ENCODE results near the gene LHX4.

LHX4 gene

DNA sequence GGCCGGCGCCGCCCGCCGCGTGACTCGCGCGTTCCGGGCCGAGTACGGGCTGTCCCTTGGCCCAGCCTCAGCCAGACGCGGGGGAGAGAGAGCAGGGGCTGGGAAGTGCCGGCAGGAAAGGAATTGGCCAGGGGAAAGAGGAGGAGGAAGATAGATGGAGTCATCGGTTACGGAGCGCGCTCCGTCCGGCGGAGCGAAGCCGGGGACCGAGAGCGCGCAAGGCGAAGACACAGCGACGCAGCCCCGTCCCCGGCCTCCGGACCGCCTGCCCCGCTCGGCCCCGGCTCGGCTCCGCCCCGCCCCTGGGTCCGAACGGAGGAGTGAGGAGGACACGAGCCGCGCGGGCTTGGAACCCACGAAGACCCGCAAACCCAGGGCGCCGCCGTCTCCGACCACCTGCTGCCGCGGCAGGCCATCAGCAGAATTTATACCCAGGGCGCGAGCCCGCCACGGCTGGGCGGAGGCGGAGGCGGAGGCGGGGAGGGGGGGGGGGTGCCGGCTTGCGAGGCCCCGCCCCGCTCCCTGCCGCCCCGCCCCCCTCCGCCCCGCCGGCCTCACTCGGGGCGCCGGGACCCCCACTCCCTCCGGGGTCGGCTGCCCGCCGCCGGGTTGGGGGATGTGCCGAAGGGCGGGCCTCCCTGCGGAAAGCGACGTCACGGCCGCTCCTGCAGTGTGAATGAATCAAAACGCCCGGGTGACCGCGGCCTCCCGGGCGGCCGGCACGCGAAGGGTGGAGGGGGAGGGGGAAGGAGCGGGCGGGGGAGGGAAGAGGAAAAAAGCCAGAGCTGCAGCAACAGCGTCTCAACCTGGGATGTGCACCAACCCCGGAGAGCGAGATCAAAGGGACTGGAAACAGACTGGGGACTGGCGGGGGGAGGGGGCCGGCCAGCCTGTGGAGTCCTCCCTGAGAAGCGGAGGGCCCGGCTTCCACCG is at the start of gene LHX4:
Gene LHX4, plus strand, starts transcription at position 782 of the 933 bp plus-strand sequence. CDS start 266 bp downstream, outside the sequence.
- DNase-seq (ENCODE audit: low read depth) = no peak

DNA sequence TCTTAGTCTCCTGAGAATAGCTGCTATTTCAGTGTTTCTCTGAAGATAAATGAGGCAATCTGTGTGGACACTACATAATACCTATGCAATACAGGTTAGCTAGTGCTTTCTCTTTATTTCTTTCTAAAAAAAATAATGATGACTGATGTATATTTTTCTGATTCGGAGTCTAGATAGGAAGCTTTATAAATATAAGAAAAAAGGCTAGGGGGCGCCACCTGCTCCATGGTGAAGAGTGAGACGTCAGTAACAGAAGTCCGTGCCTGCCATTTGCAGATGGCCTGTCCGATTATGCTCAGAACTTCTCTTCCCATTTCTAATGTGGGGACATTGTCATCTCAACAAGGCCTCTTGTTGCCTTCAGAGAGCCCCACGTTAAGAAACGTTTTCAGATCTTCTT is 49.0 kb upstream of the LHX4 start:
- DNase-seq (ENCODE audit: low read depth) = no peak

DNA sequence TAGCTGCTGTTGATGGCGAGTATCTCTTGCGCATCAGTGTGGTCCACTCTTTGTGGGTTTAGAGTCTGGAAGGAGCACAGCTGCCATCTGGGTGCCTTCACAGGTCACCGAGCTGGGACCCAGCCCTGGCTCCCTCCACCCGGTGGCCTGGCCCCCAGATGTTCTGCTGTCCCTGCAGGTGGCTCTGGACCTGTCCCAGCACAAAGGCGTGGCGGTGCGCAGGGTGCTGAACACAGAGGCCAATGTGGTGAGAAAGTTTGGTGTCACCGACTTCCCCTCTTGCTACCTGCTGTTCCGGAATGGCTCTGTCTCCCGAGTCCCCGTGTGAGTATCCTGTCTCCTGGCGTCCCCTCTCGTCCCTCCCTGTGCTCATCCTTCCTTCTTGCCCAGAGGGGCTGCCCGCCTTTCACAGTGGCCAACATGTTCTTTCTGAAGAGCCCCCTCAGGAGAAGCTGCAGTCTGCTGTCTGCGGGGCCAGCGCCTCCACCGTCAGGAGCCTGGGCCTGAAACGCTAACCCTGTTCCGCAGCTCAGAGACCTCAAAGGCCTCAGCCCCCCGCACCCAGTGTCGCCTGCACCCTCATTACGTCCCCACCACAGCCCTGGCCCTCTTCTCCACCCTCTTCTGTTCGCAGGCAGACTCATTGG is 47.9 kb upstream of the LHX4 start:
- no peak for DNase-seq (ENCODE audit: low read depth)

DNA sequence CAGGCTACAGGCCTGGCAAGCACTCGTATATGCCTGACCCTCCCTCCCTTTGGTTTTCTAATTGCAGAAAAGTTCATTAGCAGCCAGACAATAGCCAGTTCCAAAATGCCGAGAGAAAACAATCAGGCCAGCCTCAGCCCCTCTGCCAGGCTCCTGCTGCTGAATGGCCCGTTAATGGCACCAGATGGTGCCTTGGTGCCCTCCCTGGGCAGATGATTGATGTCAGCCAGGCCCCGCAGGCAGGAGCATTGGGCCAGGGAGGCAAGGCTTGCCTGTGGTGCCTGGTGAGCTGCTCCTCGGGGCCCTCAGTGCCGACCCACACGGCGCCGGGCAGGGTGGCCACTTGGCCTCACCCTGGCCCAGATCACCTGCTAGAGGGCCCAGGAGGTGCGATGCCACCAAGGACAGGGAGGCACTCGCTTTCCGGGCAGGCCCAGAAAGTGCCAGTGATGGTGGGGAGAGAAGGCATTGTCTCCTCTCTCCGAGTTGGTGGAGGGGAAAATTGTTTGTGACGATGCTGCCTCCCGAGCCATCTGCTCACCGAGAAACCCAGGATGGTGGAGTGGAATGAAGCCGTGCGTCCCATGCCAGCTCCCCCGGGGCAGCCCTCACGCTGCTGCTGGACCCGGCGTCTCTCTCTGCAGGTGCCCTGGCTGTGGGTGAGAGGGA is 47.3 kb upstream of the LHX4 start:
- DNase-seq (ENCODE audit: low read depth) = no peak

DNA sequence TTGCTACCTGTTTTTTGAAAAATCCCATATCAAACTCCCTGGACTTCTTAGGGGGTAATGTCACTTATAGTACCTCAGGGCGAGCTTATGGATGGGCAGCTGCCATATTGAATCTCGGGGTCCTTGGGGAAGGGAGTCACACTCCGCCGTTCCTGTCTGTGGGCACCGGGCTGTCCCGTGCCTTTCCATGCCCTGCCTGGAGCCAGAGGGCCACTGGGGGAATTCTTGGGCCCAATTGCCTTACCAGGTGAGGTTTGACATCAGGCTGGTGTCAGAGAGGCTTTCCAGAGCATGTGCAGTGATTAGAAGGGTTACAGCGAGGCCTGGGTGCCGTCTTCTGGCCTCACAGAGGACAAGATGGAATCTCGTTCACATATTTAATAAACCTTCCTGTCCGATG is 46.6 kb upstream of the LHX4 start:
- DNase-seq (ENCODE audit: low read depth) = no peak

DNA sequence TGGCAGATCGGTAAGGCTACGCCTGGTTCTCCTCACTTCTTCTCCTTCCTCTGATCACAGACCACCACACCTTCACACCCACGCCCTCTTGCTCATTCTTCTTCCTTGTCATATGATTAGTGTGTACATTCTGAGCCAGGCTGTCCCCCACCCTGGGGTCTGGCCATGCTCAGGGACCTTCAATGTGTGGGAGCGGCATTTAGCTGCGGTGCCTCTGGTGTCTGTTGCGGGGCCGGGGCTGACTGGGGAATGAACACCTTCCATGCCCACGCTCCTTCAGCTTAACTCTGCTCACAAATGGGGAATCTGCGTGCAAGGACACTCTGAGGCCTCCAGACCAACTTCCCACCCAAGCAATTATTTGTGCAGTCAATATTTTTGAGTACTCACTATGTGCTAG is 46.0 kb upstream of the LHX4 start:
- DNase-seq (ENCODE audit: low read depth) = no peak

DNA sequence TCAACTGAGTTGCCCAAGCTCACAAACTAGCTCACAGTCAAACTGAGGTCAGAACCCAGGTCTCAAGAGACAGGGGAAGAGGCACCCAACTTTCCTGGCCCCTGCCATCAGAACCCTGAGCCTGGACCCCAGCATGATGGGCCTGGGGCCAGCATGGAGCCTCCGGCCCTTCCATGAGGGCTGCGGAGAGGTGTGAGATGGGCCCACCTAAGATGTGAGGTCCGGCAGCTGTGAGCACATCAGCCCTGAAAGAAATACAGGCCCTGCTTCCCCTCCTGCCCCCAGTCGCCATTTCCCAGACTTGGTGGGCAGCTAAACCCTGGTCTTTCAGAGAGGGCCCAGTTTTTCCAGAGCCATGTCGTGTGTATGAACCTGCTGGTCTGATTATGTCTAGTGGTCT is 44.8 kb upstream of the LHX4 start:
- no peak for DNase-seq (ENCODE audit: low read depth)

DNA sequence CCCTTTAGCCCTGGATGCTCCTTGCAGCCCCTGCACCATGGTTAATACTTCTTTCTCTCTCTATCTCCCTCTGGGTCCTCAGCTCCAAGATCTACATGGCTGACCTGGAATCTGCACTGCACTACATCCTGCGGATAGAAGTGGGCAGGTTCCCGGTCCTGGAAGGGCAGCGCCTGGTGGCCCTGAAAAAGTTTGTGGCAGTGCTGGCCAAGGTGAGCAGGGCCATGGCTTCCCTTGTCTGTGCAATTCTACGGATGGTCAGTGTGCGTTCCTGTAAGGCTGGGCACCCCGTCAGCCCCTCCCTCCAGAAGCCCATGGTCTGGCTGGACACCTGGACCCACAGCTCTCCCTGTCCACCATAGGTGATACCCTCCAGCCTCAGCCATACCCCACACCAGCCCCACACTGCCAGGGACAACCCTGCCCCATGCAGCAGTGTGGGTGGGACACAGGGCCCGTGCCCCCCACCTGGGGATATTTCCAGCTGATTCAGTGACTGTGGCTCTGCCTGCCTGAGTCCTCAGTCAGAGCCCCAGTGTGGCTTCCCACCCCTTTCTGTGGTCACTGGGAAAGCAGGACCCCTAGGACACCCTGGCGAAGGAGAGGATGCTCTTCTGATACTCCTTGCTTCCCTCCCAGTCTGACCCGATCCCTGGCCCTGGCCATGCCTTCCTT is 44.0 kb upstream of the LHX4 start:
- DNase-seq (ENCODE audit: low read depth) = no peak

DNA sequence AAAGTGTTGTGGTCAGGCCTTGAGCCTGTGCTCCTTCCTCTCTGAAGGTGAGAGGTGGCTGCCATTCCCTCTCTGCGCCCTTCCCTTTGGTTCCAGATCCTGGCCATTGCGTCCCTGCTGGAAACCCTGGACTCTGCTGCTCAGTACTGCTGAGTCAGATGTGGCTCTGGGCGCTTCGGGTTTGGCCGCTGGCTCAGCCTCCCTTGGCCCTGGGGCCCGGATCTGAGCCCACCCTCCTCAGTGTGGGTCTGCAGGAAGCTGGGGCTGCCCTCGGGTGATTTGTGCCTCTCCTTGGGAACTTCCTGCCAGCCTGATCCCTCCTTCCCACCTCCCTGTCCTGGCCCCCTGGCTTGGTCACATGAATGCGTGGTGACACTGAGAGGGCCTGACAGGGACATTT is 43.2 kb upstream of the LHX4 start:
- no peak for DNase-seq (ENCODE audit: low read depth)

DNA sequence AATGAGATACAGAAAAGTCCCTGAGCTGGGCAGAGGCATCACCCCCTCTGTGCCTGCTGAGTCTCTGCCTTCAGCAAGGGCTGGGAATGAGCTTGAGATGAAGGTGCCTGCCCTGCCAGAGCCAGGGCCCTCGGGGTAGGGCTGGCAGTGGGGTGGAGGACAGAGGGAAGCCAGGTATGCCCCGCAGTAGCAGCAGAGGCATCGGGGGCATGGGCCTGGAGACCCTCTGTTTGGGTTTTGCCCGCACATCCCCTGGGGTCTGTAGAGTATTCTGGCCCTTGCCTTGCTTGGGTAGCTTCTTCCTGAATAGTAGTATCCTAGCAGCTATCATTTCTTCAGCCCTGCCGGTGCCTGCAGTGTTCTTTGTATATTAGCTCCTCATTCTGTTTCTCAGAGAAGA is 42.4 kb upstream of the LHX4 start:
- DNase-seq (ENCODE audit: low read depth) = no peak

DNA sequence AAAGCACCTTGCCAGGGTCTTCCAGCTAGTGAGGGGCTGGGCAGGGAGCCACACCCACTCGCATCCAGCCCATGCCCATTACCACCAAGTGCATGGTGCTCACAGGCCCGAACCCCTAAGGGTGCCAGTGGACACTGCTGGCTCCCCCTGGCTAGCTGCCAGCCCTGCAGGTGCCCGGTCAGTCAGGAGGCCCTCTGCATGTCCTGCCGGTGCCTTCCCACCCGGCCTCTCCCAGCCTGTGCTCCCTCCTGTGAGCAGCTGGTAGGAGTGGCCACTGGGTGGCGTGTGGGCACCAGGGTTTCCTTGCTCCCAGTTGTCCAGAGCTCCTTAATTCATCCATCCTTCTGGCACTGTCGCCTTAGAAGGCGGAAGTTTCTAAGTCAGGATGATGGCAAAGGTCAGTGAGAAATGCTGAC is 42.0 kb upstream of the LHX4 start:
- no peak for DNase-seq (ENCODE audit: low read depth)

DNA sequence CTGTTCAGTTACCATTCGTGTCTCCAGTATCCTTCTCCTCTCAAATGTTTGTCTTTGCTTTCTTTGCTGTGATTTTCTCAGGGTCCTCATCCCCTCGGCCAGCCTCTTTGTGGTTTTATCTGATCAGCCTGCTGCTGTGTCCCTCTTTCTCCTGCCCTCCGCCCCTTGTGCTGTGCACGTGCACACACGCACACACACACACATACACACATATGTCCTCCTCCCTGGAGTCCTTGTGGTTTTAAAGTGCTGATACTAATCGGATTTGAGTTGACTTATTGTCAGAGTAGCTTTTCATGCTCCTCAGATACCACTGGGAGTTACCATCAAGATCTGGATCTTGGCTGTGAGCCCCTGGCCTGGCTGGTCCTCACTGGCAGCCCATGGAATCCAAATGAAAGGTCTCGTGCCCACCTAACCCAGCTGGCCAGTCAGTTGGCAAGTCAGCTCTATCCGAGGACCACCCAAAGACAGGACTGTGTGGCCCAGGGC is 41.3 kb upstream of the LHX4 start:
- no peak for DNase-seq (ENCODE audit: low read depth)

DNA sequence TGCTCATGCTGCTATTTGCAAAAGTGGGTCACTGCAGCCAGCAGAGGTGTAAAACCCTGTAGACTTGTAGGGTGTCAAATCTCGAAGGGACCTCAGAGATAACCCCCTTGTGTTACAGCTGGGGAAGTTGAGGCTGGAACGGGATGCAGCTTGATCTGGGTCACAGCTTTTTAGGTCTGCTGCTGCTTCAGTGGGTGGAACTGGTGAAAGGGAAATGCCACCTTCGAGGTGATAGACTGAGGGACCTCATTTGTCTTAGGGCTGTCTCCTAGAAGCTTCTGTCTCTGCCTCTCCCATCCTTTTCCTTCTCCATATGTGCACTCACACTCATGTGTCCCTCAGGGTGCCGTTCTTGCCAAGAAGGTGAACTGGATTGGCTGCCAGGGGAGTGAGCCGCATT is 40.0 kb upstream of the LHX4 start:
- no peak for DNase-seq (ENCODE audit: low read depth)

DNA sequence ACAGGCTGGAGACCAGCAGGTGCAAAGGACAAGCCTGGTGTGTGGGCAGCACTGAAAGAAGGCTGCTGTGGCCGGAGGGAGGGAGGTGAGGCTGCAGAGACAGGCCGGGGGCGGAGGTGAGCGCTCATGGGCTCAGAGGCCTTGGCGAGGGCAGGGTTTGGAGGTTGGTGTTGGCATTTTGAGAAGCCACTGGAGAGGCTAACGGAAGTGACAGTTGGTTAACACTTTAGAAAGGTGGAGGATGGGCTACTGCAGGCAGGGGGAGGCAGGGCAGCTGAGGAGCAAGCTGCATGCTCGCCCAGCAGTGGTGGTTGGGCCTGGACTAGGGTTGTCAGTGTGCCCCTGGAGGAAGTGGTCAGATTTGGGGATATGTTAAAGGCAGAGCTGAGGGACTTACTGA is 37.9 kb upstream of the LHX4 start:
- no peak for DNase-seq (ENCODE audit: low read depth)

DNA sequence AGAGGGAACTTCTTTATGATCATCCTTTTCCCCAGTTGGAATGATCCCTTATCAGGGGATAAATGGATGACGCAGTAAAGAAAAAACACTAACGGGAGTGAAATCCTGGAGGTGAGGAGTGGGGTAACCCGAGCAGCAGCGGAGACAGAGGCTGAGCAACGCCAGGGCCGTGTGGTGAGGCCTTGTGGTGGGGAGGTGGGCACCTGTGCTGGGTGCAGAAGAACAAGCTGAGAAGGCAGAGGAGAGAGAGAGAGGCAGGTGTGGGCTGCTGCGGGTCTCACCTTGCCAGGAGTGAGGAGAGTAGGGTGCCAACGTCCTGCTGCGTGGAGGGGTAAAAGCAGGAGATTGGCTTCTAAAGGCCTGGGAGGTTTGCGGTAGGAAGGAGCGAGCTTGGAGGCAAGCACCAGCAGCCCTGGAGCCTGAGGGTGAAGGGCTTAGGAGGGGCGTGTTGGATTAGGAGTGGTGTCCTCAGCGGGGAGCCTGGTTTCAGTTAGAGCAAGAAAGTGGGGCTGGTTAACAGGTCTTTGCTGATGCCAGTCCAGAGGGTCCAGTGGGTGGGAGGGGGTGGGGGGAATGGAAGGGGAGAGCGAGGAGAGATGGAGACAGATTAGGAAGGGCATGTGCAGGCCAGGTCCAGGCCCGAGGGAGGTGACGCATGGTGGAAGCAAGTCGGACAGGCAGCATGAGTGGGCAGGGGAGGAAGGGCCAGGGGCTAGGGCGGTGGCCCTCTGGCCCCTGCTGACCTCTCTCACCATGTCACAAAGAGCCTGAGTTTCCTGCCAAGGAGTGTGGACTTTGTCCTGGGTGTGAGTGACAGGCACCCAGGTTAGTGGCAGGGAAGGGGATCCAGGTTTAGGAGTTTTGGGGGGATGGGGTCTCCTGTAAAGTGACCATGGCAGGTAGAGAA is 36.7 kb upstream of the LHX4 start:
- no peak for DNase-seq (ENCODE audit: low read depth)

DNA sequence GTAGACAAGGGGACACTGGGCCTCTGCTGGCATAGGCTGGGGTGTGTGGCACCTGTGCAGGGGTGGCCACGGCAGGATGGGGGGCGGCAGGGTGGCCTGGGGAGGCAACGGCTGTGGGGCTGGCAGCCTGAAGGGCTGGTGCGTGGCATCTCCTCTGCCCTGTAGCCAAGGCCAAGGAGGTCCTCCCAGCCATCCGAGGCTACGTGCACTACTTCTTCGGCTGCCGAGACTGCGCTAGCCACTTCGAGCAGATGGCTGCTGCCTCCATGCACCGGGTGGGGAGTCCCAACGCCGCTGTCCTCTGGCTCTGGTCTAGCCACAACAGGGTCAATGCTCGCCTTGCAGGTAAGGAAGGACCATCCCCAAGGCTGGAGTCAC is 36.0 kb upstream of the LHX4 start:
- DNase-seq (ENCODE audit: low read depth) = no peak

DNA sequence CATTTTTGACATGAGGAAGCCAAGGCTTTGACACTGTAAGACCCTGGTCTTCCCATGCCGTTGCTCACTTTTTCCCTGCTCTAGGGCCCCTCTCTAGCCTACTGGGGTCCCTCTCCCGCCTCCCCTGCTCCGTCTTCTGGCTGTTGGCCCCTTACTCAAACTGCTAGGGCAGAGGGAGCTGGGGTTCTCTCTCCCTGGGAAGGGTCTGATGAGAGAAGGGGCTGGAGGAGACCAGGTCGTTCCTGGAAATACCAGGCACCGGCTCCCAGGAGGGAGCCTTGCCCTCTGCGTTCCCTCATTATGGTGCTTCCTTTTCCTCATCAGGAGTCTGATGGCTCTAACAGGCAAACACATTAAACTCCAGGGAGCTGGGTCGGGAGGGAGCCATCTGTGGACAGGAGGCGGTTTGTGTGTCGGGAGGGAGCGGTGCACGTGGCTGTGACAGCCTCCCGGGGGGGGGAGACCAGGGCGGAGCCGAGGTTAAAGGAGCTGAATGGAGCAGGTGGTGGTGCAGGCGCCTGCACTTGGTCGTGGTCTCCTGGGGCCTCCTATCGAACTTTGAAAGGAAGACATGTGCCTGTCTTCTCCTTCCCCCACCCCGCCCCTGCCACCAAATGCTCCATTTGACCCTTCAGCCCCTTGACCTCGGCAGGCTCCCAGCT is 35.4 kb upstream of the LHX4 start:
- no peak for DNase-seq (ENCODE audit: low read depth)

DNA sequence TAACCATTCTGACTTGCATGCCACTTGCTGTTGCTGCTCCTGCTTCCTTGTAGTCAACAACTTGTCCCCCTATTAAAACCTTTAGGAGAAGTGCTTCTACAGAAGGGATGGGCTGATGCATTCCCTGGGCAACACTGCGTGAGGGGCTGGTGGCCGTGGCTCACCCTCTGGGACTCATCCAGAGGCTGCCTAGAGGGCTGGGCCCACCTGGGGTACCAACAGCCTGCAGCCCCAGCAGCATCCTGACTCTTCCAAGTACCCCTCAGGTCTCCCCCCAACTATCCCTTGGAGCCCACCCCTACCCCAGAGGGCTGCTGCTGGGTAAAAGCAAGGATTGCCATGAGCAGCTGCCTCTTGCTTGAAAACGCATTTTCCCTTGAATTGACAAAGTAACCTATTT is 34.7 kb upstream of the LHX4 start:
- no peak for DNase-seq (ENCODE audit: low read depth)

DNA sequence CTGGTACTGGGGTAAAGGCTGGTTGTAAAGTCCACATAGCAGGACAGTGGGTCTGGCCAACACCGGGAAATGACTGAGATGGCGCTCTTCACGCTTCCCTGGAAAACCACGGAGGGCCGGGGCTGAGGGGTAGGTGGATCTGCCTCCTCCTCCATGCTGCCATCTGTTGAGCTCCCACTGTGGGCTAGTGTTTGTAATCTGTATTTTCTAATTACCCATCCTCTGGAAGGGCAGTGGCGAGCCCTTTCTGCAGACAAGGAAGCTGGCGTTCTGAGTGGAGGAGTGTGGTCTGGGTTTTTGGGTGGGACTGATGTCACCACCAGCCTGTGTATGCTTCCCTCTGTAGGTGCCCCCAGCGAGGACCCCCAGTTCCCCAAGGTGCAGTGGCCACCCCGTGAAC is 34.1 kb upstream of the LHX4 start:
- DNase-seq (ENCODE audit: low read depth) = no peak

DNA sequence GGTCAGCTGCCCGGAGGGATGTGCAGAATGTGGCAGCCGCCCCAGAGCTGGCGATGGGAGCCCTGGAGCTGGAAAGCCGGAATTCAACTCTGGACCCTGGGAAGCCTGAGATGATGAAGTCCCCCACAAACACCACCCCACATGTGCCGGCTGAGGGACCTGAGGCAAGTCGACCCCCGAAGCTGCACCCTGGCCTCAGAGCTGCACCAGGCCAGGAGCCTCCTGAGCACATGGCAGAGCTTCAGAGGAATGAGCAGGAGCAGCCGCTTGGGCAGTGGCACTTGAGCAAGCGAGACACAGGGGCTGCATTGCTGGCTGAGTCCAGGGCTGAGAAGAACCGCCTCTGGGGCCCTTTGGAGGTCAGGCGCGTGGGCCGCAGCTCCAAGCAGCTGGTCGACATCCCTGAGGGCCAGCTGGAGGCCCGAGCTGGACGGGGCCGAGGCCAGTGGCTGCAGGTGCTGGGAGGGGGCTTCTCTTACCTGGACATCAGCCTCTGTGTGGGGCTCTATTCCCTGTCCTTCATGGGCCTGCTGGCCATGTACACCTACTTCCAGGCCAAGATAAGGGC is 33.5 kb upstream of the LHX4 start:
- DNase-seq (ENCODE audit: low read depth) = no peak
